ENCODE measurements around the gene ARHGAP11B.
"Not testable (repeated sequence)": the region's sequence is repeated elsewhere in the genome, so short reads cannot be mapped to it uniquely, and the experiment has no call there.

ARHGAP11B gene

DNA sequence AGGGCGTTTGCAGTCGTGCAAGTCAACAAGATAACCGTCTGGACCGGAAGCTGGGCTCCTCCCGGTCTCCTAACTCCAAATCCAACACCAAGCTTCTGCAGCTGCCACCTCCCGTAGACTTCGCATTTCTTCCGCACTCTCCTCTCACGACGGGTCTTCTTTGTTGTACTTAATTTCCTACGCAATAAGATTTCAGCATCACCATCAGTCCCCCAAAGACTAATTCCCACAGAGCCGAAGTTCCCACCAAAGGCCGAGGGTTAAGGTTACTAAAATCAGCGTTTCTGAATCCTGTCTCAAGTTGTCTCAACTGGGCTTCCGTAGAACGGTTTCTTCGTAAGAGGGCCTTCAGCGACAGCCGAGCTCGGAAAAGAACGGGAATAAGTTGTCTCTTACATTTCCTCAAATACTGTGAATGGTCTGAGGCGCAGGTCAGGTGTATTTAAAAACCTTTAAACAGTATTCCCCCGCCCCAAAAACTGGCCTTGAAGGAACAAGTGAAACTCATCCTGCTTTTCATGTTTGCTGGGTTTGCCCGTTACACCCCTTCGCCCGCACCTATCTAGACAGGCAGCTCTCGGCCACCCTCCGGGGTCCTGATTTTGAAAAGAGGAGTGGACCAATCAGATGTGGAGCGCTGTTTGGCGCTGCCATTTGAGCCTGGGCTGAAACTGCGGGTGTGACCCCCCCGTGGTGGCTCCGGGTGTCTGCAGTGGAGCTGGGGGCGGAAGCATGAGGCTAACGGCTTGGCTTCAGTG, at the start of gene ARHGAP11B:
Gene ARHGAP11B (plus strand): TSS at position 693 of the 758 bp plus-strand sequence.
- not testable (repeated sequence) for DNase-seq

DNA sequence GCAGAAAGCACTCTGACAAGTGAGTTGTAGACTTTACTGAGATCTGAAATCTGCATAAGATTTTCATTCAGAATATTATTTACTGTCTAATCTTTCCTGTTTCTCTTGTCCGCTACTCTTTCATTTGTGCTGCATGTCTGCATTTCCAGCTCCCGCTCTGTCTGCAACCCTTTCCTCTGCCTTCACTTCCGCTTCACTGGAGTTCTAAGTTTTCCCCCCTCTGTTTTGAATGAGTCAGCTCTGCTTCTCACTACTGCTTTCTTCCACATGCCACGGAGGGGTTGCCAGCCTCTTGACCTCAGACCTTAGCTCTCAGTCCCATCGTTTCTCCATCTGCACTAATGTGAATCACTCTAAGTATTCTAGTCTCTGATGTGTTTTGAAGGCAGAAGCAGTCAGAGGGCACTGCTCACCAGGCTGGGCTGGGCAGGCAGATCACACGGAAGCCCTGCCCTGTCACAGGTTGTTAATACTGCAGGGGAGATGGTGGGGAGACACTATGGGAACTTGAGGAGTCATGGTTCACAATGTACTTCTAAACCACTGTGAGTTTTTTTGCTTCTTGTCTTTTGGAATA, 46.4 kb upstream of the ARHGAP11B start:
- DNase-seq, result not testable (repeated sequence)

DNA sequence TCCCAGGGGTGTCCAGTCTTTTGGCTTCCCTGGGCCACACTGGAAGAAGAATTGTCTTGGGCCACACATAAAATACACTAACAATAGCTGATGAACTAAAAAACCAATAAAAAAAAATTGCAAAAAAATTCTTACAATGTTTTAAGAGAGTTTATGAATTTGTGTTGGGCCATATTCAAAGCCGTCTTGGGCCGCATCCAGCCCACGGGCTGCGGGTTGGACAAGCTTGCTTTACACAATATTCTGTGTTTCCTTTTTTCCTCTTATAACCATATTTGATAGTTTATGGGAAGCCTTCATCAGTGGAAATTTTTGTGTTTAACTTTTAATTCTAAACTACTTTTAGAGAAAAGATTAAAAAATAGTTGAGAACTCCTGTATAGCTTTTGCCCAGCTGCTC, 45.2 kb upstream of the ARHGAP11B start:
- not testable (repeated sequence) for DNase-seq

DNA sequence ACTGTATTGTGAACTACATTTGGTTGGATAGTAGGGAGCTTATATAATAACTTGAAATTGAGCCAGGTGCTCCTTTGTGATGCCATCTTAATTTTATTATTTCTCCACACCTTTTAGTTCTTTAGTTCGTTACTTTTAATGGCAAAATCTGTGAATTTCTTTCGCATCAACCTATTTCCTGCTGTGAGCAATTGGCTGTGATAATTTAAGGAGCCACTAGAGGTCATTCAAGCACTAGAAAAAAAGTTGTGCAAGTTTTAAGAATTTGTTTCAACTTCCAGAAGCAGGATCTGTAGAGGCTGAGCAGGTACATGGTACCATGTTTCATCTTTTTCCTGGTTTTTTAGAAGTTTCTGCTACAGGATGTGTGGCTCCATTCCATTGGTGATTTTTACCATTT, 27.0 kb upstream of the ARHGAP11B start:
- not testable (repeated sequence) for DNase-seq

DNA sequence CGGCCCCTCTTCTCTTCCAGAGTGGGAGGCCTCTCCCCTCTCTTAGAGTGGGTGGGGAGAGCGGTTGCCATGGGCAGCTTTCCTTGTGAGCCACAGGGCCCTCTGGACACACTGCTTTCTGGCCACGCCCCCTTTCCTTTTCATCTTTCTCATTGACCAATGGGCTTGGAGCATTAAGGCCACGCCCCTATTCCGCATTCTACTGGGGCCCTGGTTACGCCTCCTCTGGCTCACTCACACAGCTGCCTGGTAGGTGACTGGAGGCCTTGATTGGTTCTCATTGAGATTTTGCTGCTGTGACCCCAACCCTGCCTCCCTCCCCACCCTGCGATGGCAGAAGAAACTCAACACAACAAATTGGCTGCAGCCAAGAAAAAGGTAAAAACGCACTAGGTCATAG, 22.1 kb upstream of the ARHGAP11B start, which contains the start of gene GOLGA8H:
Gene GOLGA8H (plus strand): TSS at position 233 of the 400 bp plus-strand sequence. CDS start 98 bp downstream, at position 331.
- DNase-seq, result not testable (repeated sequence)

DNA sequence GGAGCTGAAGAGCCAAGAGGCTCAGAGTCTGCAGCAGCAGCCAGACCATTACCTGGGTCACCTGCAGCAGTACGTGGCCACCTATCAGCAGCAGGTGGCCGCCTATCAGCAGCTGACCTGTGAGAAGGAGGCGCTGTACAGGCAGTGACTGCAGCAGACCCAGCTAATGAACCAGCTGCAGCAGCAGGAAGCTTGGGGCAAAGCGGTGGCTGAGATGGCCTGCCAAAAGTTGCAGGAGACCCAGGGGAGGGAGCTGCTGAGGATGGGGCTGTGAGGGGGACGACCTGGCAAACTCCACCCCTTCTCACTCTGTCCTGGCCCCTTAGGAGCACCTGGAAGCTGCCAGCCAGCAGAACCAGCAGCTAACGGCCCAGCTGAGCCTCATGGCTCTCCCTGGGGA, 13.7 kb upstream of the ARHGAP11B start:
- DNase-seq, result not testable (repeated sequence)

DNA sequence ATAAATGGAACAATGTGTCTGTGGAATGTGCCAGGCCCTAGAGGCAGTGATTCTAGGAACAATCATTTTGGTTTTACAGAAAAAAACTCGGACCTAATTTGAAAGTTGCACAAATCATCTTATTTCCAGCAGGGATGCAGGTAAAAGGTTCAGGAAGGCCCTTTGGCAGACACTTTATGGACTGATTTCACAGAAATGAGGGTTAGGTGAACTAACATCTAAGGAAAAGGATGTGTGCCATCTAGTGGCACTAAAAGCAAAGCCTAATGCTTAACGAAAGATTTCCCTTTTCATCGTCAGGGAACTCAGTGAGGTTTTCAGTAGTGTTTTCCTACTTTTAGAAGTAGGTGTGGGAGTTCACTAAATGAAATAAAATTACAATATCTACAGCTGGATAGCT, 4.6 kb upstream of the ARHGAP11B start:
- DNase-seq, result not testable (repeated sequence)

DNA sequence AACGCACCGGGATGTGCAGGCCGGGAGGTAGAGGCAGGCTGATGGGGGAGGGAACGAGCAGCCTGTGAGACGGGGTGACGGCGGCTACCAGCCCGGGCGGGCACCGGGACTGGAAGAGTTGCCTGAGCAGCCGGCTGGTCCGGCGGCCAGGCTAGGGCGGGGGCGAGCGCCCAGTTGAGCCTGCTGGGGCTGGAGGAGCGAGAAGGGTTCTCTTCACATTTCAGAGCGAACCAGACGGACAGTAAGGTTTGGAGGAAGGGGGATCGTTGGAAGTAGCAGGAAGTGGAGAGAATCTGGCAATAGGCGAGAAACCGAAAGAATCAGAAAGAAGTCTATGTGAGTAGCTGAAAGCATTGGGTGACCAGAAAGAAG, 252 bp downstream of the ARHGAP11B start:
- not testable (repeated sequence) for DNase-seq

DNA sequence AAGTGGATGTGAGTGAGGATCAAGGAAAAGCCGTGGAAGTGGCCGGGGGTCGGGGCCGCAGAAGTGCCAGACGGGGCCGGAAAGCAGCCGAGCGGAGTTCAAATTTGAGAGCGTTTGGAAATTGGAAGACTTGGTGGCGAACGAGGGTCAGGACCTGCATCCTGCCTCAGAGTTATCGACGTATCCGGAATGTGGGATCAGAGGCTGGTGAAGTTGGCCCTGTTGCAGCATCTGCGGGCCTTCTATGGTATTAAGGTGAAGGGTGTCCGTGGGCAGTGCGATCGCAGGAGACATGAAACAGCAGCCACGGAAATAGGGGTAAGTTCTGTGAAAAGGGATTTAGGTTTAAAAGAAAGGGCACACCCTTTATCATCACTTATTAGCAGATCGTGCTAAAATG, 704 bp downstream of the ARHGAP11B start:
- not testable (repeated sequence) for DNase-seq

DNA sequence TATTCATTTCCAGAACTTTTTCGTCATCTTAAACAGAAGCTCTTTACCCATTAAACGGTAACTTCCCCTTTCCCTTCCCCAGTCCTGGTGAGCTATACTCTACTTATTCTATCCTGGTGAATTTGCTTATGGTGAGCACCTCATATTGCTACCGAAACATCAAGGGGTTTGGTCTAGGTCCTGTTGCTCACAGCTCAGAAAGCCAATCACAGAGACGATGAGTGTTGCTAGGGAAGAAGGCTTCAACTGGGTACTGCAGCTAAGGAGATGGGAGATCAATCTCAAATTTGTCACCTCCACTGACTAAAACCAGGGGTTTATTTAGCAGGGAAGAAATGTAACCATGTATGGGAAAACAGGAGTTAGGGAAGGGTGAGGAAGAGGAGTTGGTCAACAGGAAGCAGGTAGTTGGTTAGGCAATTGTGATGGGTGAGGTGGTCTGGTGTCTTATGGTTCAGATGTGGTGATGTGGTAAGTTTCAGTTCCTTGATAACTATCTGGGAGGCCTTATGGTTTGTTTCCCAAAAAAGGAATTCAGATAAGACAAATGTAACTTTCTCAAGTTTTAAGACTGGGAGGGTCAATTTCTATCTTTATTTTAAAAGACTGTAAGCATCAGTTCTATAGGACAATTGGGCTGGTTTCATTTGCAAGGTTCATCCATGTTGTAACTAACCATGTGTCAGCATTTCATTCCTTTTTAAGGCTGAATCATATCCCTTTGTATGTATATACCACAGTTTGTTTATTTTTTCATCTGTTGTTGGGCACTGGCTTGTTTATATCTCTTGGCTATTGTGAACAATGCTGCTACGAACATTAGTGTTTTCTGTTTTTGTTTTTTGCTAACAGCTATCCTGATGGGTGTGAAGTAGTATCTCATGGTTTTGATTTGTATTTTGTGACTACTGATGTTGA, 24.3 kb downstream of the ARHGAP11B start:
- no peak for DNase-seq

DNA sequence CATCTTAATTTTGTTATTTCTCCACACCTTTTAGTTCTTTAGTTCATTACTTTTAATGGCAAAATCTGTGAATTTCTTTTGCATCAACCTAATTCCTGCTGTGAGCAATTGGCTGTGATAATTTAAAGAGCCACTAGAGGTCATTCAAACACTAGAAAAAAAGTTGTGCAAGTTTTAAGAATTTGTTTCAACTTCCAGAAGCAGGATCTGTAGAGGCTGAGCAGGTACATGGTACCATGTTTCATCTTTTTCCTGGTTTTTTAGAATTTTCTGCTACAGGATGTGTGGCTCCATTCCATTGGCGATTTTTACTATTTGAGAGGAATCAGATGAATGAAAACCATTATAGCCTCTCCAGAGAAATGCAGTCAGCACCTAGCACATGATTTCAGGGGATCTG, 35.2 kb downstream of the ARHGAP11B start:
- not testable (repeated sequence) for DNase-seq

DNA sequence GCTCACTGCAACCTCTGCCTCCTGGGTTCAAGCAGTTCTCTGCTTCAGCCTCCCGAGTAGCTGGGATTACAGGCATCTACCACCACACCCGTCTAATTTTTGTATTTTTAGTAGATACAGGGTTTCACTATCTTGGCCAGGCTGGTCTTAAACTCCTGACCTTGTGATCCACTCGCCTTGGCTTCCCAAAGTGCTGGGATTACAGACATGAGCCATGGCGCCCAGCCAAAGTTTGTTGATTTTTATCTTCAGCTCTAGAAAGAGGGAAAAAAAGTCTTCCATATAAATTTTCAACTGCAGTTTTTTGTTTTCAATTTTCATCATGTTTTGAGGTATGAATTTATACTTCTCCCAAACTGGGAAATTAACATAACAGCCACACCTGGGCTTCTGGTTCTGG, 43.7 kb downstream of the ARHGAP11B start:
- not testable (repeated sequence) for DNase-seq

DNA sequence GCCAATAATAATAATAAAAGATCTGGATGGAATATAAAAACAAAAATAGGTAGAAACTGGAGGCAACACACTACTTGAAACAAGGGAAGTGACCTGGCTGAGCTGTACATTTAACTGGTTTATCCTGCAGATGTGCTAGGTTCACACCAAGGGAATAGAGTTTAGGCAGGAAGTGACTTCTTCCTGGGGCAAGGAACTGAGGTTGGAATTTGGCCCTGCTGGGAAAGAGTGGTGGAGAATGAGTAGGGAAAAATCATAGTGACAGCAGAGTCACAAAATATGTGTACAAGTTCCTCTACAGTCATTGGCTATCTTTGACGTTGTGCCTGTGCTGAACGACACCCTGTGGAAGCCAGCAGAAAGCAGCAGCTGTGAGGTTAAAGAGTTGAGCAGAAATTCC, 44.1 kb downstream of the ARHGAP11B start:
- no peak for DNase-seq

DNA sequence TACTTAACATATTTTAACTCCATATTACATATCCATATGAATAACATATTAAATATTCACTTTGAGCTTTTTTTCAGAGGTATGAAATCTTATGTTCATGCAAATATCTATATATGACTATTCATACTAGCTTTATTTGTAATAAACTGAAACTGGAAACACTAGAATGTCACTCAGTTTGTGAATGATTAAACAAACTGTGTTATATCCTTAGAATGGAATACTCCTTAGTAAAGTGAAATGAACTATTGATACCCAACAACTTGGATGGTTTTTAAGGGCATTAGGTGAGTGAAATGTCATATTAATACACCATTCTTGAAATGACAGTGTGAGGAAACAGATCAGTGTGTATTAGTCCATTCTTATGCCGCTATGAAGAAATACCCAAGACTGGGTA, 45.4 kb downstream of the ARHGAP11B start:
- no peak for DNase-seq

DNA sequence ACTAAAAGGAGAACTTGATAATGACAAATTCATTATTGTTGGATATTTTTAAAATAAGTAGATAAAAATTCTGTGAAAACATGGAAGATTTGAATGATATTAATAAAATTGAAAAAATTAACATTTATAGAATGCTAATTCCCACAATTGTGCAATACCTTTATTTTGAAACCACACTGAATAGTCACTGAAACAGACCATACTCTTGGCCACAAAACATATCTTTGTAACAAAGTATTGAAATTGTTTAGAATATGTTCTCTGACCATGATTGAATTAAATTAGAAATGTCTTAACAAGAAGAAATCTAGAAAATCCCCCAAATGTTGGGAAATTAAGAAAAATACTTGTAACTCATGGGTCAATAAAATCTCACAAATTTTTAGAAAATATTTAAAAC, 49.2 kb downstream of the ARHGAP11B start:
- no peak for DNase-seq

DNA sequence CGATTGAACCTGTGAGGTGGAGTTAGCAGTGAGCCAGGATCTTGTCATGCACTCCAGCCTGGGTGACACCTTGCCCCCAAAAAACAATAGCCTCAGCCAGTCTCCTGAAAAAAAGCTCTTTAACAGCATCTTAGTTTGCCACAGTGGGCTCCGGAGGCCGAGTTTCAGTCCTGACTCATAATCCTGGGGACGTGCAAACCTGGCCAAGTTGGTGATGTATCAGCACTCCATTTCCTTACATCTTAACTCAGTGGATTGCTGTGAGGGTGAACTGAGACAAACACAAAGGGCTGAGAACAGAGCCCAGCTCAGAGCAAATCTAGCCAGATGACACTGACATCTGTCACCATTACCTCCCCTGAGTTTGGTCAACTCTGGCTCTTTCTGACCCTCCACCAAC, 50.0 kb downstream of the ARHGAP11B start:
- not testable (repeated sequence) for DNase-seq

DNA sequence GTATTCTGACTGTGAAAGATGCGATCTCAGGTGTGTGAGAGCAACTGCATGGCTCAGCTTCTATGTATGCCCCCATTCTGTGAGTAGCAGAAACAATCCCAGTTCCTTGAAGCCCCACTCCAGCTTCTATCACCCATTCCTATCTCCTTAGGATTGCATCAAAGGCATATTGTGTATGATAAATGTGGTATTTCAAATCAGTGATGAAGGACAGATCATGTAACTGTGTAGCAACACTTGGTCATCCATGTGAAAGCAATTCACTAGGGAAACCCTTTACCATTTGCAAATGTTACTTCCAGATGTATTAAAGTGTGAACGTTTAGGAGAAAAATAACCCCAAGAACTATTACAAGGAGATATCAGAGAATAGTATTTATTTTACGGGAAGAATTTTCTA, 55.1 kb downstream of the ARHGAP11B start:
- DNase-seq, result not testable (repeated sequence)

DNA sequence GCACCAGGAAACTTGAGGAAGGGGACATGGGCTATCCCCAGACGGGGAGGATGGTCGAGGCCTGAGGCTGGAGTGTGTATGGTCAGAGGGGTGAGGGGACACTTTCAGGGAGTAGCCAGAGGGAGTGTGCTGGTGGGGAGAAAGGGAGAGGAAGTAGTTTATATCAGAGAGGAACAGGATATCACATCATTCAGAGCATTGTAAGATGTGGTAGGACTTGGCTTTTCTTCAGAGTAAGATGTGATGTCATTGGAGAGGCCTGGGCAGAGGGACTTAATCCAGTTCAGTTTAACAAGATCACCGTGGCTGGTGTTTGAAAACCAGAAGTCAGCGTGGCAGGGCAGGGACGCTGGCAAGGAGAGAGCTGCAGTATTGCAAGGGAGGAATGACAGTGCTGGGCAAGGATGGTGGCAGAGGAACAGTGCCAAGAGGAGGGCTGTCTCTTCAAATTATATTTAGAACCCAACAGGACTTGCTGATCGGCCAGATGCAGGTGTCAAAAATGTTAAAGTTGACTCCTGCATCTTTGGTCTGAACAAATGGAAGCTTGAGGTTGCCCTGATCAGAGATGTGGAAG, 59.9 kb downstream of the ARHGAP11B start:
- not testable (repeated sequence) for DNase-seq

DNA sequence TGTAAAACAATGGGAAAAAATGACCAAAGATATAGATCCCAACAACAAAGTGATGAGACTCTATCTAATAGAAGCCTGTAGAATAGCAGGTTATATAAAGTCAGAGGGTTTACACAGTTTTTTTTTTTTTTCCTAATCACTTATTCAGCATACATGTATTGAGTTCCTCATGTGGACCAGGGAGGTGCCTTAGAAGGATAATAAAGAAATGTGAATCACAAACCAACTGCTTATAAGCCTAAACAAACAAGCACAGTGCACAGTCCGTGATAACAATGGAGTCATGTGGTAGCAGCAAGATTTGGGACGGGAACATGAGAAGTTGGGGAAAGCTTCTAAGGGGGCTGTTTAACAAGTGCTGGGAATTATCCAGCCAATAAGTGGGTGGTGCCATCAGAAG, 60.7 kb downstream of the ARHGAP11B start:
- DNase-seq, result not testable (repeated sequence)
